ENCODE results near the gene MAP7D2.

The MAP7D2 gene

GRCh38 chrX:19964017-19964710 is 152.5 kb downstream of the MAP7D2 start:
- DNase-seq: no peak

- no peak for DNase-seq
These were observed 155.8 kb downstream of the MAP7D2 start for GRCh38 chrX:19960913-19961312.

GRCh38 chrX:19958552-19959486 is 157.9 kb downstream of the MAP7D2 start:
- DNase-seq: no peak

GRCh38 chrX:19956923-19957322 is 159.8 kb downstream of the MAP7D2 start:
- peak; percentile 30 for DNase-seq
